Nephron progenitor cell (in vitro differentiated cells): Measurements from ENCODE around the gene GALNT7.

Experiments used
- DNase-seq: peaks from one replicate; pipeline ENCODE4 v3.0.0; 2021
- H3K27ac Mint-ChIP-seq: 2 replicates; pipeline ENCODE4 v1.8.0; 2021; ENCODE audit warnings: mild to moderate bottlenecking, moderate library complexity, mixed read lengths
- H3K27me3 Mint-ChIP-seq: 2 replicates; pipeline ENCODE4 v1.8.0; 2021; ENCODE audit warnings: mild to moderate bottlenecking, low read depth, mixed read lengths; ENCODE audit not compliant: poor library complexity
- H3K36me3 Mint-ChIP-seq: 2 replicates; pipeline ENCODE4 v1.8.0; 2021; ENCODE audit warnings: low read depth, mixed read lengths
- H3K4me1 Mint-ChIP-seq: 2 replicates; pipeline ENCODE4 v1.8.0; 2021; ENCODE audit warnings: mixed read lengths
- H3K4me3 Mint-ChIP-seq: 2 replicates; pipeline ENCODE4 v1.8.0; 2021; ENCODE audit warnings: mild to moderate bottlenecking, moderate library complexity, mixed read lengths
- H3K9me3 Mint-ChIP-seq: 2 replicates; pipeline ENCODE4 v1.8.0; 2021; ENCODE audit warnings: mild to moderate bottlenecking, moderate library complexity, mixed read lengths
- TF ChIP-seq, protein P1 (sequence below): fragments of 200-600 bp; sonication (generic); IDR thresholded peaks from 2 replicates; pipeline ENCODE4 v1.5.0; 2021; ENCODE audit warnings: antibody characterized with exemption

GALNT7 gene

GRCh38 chr4:173362666-173363065 lies 194.1 kb downstream of the GALNT7 start:
- Mint-ChIP-seq H3K4me1 (peaks cover 24% of the 10 kb centered on the region), H3K4me3 (no peak overlapping the region), H3K27me3 (peaks cover 3% of the 10 kb centered on the region), H3K36me3 (peaks cover 19% of the 10 kb centered on the region), H3K9me3 (no peaks in the 10 kb centered on the region), H3K27ac (no peak overlapping the region)
- TF ChIP-seq, protein P1, sequence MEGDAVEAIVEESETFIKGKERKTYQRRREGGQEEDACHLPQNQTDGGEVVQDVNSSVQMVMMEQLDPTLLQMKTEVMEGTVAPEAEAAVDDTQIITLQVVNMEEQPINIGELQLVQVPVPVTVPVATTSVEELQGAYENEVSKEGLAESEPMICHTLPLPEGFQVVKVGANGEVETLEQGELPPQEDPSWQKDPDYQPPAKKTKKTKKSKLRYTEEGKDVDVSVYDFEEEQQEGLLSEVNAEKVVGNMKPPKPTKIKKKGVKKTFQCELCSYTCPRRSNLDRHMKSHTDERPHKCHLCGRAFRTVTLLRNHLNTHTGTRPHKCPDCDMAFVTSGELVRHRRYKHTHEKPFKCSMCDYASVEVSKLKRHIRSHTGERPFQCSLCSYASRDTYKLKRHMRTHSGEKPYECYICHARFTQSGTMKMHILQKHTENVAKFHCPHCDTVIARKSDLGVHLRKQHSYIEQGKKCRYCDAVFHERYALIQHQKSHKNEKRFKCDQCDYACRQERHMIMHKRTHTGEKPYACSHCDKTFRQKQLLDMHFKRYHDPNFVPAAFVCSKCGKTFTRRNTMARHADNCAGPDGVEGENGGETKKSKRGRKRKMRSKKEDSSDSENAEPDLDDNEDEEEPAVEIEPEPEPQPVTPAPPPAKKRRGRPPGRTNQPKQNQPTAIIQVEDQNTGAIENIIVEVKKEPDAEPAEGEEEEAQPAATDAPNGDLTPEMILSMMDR = no peak
- no peak for DNase-seq

DNA sequence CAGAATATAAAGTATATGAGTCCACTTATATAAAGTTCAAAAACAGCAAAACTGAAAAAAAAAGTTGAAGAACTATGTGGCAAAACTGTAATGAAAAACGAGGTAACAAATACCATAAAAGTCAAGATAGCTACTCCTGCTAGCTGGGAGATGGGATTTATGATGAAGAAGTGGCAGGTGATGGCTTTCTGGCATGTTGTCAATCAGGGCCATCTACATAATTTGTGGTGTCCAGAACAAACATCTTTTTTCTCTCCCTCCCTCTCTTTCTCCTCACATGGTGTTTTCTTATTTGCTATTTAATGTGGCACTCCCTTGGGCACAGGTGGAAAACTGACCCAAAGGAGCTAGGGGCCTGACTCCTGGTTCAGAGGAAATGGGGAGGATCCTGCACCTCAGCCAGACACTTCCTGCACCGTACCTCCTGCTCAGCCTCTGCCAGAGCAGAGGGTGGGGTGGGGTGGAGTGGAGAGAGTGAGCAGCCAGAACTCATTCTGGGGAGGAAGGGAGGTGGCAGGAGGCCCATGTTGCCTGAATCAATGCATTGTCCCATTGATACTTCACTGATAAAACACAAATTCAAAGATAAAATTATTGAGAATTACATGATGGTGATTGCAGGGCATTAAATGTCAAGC lies 196.9 kb downstream of the GALNT7 start:
- no peak overlapping the region for H3K27ac Mint-ChIP-seq
- H3K9me3 Mint-ChIP-seq = no peaks in the 10 kb centered on the region
- TF ChIP-seq, protein P1 = no peak
- H3K4me3 Mint-ChIP-seq = no peak overlapping the region
- H3K27me3 Mint-ChIP-seq = peaks cover 3% of the 10 kb centered on the region
- peaks cover 14% of the 10 kb centered on the region for H3K36me3 Mint-ChIP-seq
- peaks cover 40% of the 10 kb centered on the region for H3K4me1 Mint-ChIP-seq
- DNase-seq = no peak

GRCh38 chr4:173367285-173367684 lies 198.7 kb downstream of the GALNT7 start:
- H3K4me3 Mint-ChIP-seq = peak overlapping the region; percentile 100
- no peaks in the 10 kb centered on the region for H3K9me3 Mint-ChIP-seq

DNA sequence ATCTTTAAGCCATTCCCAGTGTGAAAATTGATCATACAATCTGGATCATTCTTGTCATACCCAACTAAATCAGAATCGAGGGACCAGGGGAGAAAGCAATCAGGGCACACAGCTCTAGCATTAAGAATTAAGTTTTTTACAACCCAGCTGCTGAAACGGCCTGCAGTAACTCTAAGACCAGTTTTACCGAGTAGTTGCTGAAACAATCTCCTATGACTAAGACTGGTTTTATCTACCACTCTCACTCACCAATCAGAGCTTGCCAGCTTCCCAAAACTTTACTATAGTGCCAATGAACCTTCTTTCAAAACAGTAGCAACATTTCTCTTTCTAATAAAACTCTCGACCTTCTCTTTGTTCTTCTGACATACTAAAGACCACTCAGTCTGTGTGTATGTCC lies 199.3 kb downstream of the GALNT7 start:
- Mint-ChIP-seq H3K36me3 (peaks cover 16% of the 10 kb centered on the region), H3K4me1 (peaks cover 40% of the 10 kb centered on the region), H3K27me3 (peaks cover 3% of the 10 kb centered on the region), H3K4me3 (peak overlapping the region; percentile 100), H3K27ac (no peak overlapping the region), H3K9me3 (no peaks in the 10 kb centered on the region)
- TF ChIP-seq, protein P1 = no peak
- no peak for DNase-seq

More at GRCh38 chr4:173367285-173367684, 198.7 kb downstream of the GALNT7 start:
- TF ChIP-seq, protein P1 = no peak
- Mint-ChIP-seq H3K27ac (no peak overlapping the region), H3K27me3 (peaks cover 3% of the 10 kb centered on the region), H3K36me3 (peaks cover 14% of the 10 kb centered on the region), H3K4me1 (peaks cover 35% of the 10 kb centered on the region)
- no peak for DNase-seq

- Mint-ChIP-seq H3K4me3 (peak overlapping the region; percentile 100), H3K27me3 (peaks cover 3% of the 10 kb centered on the region), H3K36me3 (peaks cover 17% of the 10 kb centered on the region), H3K9me3 (no peaks in the 10 kb centered on the region), H3K27ac (peak overlapping the region; percentile 100), H3K4me1 (peaks cover 46% of the 10 kb centered on the region)
- peak; percentile 52 for DNase-seq
- TF ChIP-seq, protein P1 = no peak
These were observed 201.5 kb downstream of the GALNT7 start for GRCh38 chr4:173370130-173370476.
